GM12864 (cell line): ENCODE data around the gene PLOD3.

Experiments
- DNase-seq: peaks from one replicate; pipeline ENCODE4 v3.0.0-alpha.2; 2011; ENCODE audit warnings: low read depth
- H3K4me3 ChIP-seq: 2 replicates; pipeline ENCODE4 v1.5.1; 2011; ENCODE audit warnings: mild to moderate bottlenecking, low read depth, low read length, control low read depth
- TF ChIP-seq, protein P1 (sequence below): IDR thresholded peaks from 2 replicates; pipeline ENCODE4 v1.5.1; 2011; ENCODE audit warnings: low read depth, mild to moderate bottlenecking, moderate library complexity, low read length, control low read depth, inconsistent platforms; ENCODE audit errors: missing control alignments

Gene PLOD3

DNA sequence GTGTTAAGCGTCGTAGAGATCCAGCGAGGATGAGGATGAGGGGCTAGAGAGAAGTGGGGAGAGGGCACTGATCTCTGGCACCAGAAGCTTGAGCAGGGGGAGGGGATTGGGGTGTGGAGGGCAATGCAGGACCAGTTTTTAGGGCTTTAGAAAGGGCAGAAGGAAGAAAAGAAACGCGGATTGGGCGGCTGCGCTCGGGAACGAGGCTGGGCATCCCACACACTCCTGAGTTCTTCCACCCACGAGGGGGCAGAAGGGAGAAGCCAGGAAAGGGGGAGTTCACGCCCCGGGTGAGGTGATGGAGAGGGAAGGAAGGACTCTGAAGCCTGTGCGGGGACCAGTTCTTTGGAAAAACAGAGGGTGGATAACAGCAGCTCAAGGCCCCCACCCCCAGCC lies 45.9 kb downstream of the PLOD3 start:
- DNase-seq: no peak
- H3K4me3 ChIP-seq: no peak overlapping the region
- TF ChIP-seq, protein P1, sequence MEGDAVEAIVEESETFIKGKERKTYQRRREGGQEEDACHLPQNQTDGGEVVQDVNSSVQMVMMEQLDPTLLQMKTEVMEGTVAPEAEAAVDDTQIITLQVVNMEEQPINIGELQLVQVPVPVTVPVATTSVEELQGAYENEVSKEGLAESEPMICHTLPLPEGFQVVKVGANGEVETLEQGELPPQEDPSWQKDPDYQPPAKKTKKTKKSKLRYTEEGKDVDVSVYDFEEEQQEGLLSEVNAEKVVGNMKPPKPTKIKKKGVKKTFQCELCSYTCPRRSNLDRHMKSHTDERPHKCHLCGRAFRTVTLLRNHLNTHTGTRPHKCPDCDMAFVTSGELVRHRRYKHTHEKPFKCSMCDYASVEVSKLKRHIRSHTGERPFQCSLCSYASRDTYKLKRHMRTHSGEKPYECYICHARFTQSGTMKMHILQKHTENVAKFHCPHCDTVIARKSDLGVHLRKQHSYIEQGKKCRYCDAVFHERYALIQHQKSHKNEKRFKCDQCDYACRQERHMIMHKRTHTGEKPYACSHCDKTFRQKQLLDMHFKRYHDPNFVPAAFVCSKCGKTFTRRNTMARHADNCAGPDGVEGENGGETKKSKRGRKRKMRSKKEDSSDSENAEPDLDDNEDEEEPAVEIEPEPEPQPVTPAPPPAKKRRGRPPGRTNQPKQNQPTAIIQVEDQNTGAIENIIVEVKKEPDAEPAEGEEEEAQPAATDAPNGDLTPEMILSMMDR: peak; percentile 9

DNA sequence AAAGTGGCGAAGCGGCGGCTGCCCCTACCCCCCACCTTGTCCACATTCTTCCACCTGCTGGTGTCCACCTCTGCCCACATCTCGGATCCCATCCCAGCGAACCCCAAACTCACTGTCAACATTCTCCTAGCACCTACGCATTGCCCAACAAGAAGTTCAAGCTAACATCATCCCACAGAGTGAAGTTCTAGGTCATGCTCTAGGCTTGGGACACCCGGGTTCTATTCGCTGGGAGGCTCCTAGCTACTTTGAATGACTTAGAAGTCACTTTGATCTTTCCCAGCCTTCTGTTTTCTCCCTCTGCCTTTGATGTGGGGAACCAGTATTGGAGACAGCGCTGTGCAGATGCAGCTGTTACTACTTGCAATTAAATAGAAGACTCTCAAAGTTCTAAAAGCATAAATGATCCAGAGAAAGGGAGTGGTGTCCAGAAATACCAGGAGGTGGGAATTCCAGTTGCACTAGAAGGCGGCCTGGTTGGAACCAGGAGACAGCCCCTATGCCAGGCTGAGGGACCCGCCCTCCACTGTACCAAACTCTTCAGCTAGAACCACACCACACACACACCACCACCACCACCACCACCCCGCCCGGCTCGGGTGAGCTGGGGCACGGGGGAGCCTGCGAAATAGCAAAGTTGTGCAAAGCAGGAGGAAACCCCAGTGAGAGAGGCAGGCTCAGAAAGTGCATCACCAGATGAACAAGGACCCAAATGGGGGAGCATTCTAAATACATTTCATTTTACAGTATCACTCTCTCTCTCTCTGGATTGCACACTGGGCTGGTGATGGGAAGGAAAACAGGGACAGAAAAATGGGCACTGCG lies 46.6 kb downstream of the PLOD3 start:
- H3K4me3 ChIP-seq: no peak overlapping the region
- DNase-seq: no peak
- TF ChIP-seq, protein P1: no peak

- TF ChIP-seq, protein P1: peak; percentile 96
- DNase-seq: peak; percentile 15
- H3K4me3 ChIP-seq: no peak overlapping the region
Measured at GRCh38 chr7:101169838-101170551, 47.4 kb downstream of the PLOD3 start.

DNA sequence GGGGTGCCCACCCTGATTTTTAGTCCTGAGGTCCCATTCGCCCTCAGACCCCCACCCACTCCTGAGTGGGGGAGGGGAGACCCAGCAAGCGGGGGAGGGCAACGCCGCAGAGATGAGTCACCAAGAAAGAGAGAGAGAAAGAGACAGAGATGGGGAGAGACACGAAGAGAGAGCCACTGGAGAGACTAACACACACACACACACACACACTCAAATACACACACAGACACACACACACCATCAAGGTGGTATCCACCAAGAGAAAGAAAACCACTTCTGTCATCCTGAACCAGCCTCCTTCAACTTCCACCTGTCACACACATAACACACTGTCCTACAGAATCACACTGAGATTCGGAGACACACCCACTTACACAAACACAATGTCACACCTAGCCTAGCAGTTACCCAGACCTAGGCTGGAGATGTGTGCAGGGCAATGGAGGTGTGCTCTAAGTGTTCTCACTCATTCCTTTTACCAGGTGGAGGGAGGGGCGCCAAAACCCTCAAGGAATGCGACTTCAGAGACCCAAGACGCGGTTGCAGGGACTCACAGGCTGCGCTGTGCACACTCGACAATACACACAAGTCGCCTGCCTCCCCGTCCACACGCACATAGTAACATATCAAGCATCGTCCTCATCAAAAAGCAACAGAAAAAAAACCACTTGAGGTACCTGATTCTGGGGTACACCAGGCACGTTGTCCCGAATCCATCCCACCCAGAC lies 48.1 kb downstream of the PLOD3 start:
- TF ChIP-seq, protein P1: no peak
- no peak overlapping the region for H3K4me3 ChIP-seq
- no peak for DNase-seq

GRCh38 chr7:101168412-101169049 lies 48.9 kb downstream of the PLOD3 start:
- no peak overlapping the region for H3K4me3 ChIP-seq
- TF ChIP-seq, protein P1: no peak
- no peak for DNase-seq

- TF ChIP-seq, protein P1: no peak
- H3K4me3 ChIP-seq: no peak overlapping the region
- no peak for DNase-seq
Measured at GRCh38 chr7:101167645-101168411, 49.6 kb downstream of the PLOD3 start.
